HEK293T (cell line): ENCODE data around the gene EFNA5.

Experiments
- ARNT ChIP-seq: fragments of 450-650 bp; IDR thresholded peaks from 2 replicates; pipeline ENCODE4 v1.6.1; 2017; ENCODE audit warnings: mild to moderate bottlenecking
- BHLHE40 ChIP-seq: fragments of 450-650 bp; IDR thresholded peaks from 2 replicates; pipeline ENCODE4 v1.6.1; 2016; ENCODE audit warnings: mild to moderate bottlenecking, moderate library complexity, borderline replicate concordance
- CTBP1 ChIP-seq: fragments of 450-650 bp; IDR thresholded peaks from 2 replicates; pipeline ENCODE4 v1.6.1; 2016; ENCODE audit warnings: borderline replicate concordance
- ELF4 ChIP-seq: fragments of 450-650 bp; IDR thresholded peaks from 2 replicates; pipeline ENCODE4 v1.6.1; 2017; ENCODE audit warnings: antibody characterized with exemption
- FOXK2 ChIP-seq: fragments of 450-650 bp; IDR thresholded peaks from 2 replicates; pipeline ENCODE4 v1.6.1; 2016; ENCODE audit warnings: mild to moderate bottlenecking
- FOXM1 ChIP-seq: fragments of 450-650 bp; IDR thresholded peaks from 2 replicates; pipeline ENCODE4 v1.6.1; 2017; ENCODE audit warnings: mild to moderate bottlenecking, borderline replicate concordance
- HDGF ChIP-seq: fragments of 450-650 bp; IDR thresholded peaks from 2 replicates; pipeline ENCODE4 v1.6.1; 2017; ENCODE audit warnings: antibody characterized with exemption, borderline replicate concordance
- LEF1 ChIP-seq: fragments of 450-650 bp; IDR thresholded peaks from 2 replicates; pipeline ENCODE4 v1.6.1; 2017; ENCODE audit warnings: mild to moderate bottlenecking, borderline replicate concordance
- NFRKB ChIP-seq: fragments of 450-650 bp; IDR thresholded peaks from 2 replicates; pipeline ENCODE4 v1.6.1; 2016; ENCODE audit warnings: mild to moderate bottlenecking, moderate library complexity
- SP1 ChIP-seq: fragments of 450-650 bp; IDR thresholded peaks from 2 replicates; pipeline ENCODE4 v1.6.1; 2017
- SUZ12 ChIP-seq: fragments of 450-650 bp; IDR thresholded peaks from 2 replicates; pipeline ENCODE4 v1.6.1; 2016; ENCODE audit warnings: mild to moderate bottlenecking
- TARDBP ChIP-seq: fragments of 450-650 bp; IDR thresholded peaks from 2 replicates; pipeline ENCODE4 v1.6.1; 2016
- ZNF384 ChIP-seq: fragments of 450-650 bp; IDR thresholded peaks from 2 replicates; pipeline ENCODE4 v1.6.1; 2016
- TF ChIP-seq, protein P1 (sequence below): fragments of 450-650 bp; IDR thresholded peaks from 2 replicates; pipeline ENCODE4 v1.6.1; 2016

- TF ChIP-seq BHLHE40, result no peak
- TF ChIP-seq ELF4, result no peak
- TF ChIP-seq SP1, result no peak
- TF ChIP-seq, protein P1, sequence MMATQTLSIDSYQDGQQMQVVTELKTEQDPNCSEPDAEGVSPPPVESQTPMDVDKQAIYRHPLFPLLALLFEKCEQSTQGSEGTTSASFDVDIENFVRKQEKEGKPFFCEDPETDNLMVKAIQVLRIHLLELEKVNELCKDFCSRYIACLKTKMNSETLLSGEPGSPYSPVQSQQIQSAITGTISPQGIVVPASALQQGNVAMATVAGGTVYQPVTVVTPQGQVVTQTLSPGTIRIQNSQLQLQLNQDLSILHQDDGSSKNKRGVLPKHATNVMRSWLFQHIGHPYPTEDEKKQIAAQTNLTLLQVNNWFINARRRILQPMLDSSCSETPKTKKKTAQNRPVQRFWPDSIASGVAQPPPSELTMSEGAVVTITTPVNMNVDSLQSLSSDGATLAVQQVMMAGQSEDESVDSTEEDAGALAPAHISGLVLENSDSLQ, result no peak
- no peak for TF ChIP-seq TARDBP
- TF ChIP-seq HDGF, result no peak
- TF ChIP-seq FOXM1, result no peak
- no peak for TF ChIP-seq SUZ12
- no peak for TF ChIP-seq NFRKB
- no peak for TF ChIP-seq ARNT
- no peak for TF ChIP-seq LEF1
- TF ChIP-seq ZNF384, result no peak
- no peak for TF ChIP-seq CTBP1
- TF ChIP-seq FOXK2, result no peak
Measured at GRCh38 chr5:107696498-107696897, 25.8 kb upstream of the EFNA5 start.
